ENCODE results near the gene XXYLT1.

Gene XXYLT1

GRCh38 chr3:195140816-195141793, 129.9 kb downstream of the XXYLT1 start:
- no peak for TF ChIP-seq CTCF (IDR thresholded peaks at IDR 0.05; ENCODE audit: extremely low read depth, insufficient read depth, missing control alignments)
- no peak for DNase-seq (ENCODE audit: low spot score)
- in situ Hi-C loops (cut with MboI; ENCODE audit: low pct_unique_long_range_greater_than_20kb, low sequenced_read_pairs, unreplicated experiment): loop anchor here (25.0 kb wide), 1 partner anchor 396 kb away; the partner anchor contains the start of gene PPP1R2

GRCh38 chr3:195140410-195140809, 130.5 kb downstream of the XXYLT1 start:
- no peak for DNase-seq (ENCODE audit: low spot score)
- in situ Hi-C loops (cut with MboI; ENCODE audit: low pct_unique_long_range_greater_than_20kb, low sequenced_read_pairs, unreplicated experiment): loop anchor here (25.0 kb wide), 1 partner anchor 397 kb away; the partner anchor contains the start of gene PPP1R2
- TF ChIP-seq CTCF (IDR thresholded peaks at IDR 0.05; ENCODE audit: extremely low read depth, insufficient read depth, missing control alignments): no peak

- no peak for DNase-seq (ENCODE audit: low spot score)
- TF ChIP-seq CTCF (IDR thresholded peaks at IDR 0.05; ENCODE audit: extremely low read depth, insufficient read depth, missing control alignments): no peak
- in situ Hi-C loops (cut with MboI; ENCODE audit: low pct_unique_long_range_greater_than_20kb, low sequenced_read_pairs, unreplicated experiment): loop anchor here (25.0 kb wide), 1 partner anchor 397 kb away; the partner anchor contains the start of gene PPP1R2
Measured at GRCh38 chr3:195139876-195140240, 131.1 kb downstream of the XXYLT1 start.

- no peak for TF ChIP-seq CTCF (IDR thresholded peaks at IDR 0.05; ENCODE audit: extremely low read depth, insufficient read depth, missing control alignments)
- DNase-seq (ENCODE audit: low spot score): no peak
- in situ Hi-C loops (cut with MboI; ENCODE audit: low pct_unique_long_range_greater_than_20kb, low sequenced_read_pairs, unreplicated experiment): loop anchor here (25.0 kb wide), 1 partner anchor 398 kb away; the partner anchor contains the start of gene PPP1R2
Measured at GRCh38 chr3:195139091-195139875, 131.7 kb downstream of the XXYLT1 start.

- in situ Hi-C loops (cut with MboI; ENCODE audit: low pct_unique_long_range_greater_than_20kb, low sequenced_read_pairs, unreplicated experiment): loop anchor here (25.0 kb wide), 1 partner anchor 399 kb away; the partner anchor contains the start of gene PPP1R2
- DNase-seq (ENCODE audit: low spot score): no peak
- TF ChIP-seq CTCF (IDR thresholded peaks at IDR 0.05; ENCODE audit: extremely low read depth, insufficient read depth, missing control alignments): no peak
Measured at GRCh38 chr3:195137638-195138588, 133.0 kb downstream of the XXYLT1 start.
